ENCODE results near the gene ADAM19. TPM values are rescaled to one million over a fixed set of nuclear protein-coding genes. Genes with fewer than 3 reads are reported as not detected.

ADAM19 gene
- total RNA-seq, 1 donor from 2014 or later, result 11.5 TPM

DNA sequence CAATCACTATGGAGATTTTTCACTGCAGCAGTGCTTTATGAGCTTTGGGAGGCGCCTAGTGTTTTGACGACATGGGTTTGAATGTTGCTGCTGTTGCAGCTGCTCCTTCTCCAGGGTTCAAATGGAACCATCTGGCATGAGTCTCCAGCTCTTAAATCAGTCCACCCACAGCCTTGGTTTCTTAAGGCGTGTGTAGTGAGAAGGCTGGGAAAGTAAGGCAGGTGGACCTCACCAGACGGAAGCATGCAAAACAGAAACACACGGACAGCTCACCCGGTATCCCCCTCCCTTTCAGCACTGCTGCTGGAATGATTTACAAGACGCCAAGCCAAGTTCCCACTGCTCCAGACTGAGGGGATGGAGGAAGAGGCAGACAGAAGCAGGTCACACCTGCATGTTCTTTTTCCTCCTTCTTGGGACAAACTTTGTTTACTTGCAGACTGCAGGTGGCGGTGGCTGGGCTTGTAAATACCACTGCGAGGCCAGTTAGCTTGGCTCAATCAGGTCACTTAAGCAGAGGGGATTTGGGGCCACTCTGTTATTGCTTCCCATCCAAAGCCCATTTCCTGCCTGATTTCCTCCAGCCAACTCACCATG is 47.4 kb downstream of the ADAM19 start:
- peaks cover 10% of the 10 kb centered on the region for H3K4me1 ChIP-seq
- no peak overlapping the region for H3K9ac ChIP-seq
- H3K27me3 Mint-ChIP-seq (ENCODE audit: insufficient read depth, low read depth), result peaks cover 6% of the 10 kb centered on the region
- peak; percentile 64 for DNase-seq (ENCODE audit: low spot score)
- H3K27ac ChIP-seq, result no peak overlapping the region
- peaks cover 16% of the 10 kb centered on the region for H3K4me1 Mint-ChIP-seq
- H3K36me3 ChIP-seq, result no peaks in the 10 kb centered on the region
- TF ChIP-seq, protein P1, sequence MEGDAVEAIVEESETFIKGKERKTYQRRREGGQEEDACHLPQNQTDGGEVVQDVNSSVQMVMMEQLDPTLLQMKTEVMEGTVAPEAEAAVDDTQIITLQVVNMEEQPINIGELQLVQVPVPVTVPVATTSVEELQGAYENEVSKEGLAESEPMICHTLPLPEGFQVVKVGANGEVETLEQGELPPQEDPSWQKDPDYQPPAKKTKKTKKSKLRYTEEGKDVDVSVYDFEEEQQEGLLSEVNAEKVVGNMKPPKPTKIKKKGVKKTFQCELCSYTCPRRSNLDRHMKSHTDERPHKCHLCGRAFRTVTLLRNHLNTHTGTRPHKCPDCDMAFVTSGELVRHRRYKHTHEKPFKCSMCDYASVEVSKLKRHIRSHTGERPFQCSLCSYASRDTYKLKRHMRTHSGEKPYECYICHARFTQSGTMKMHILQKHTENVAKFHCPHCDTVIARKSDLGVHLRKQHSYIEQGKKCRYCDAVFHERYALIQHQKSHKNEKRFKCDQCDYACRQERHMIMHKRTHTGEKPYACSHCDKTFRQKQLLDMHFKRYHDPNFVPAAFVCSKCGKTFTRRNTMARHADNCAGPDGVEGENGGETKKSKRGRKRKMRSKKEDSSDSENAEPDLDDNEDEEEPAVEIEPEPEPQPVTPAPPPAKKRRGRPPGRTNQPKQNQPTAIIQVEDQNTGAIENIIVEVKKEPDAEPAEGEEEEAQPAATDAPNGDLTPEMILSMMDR (IDR thresholded peaks at IDR 0.05), result no peak
- TF ChIP-seq EZH2phosphoT487 (IDR thresholded peaks at IDR 0.05) (no peak), EZH2 (IDR thresholded peaks at IDR 0.05) (no peak)
- H3K36me3 Mint-ChIP-seq, result peaks cover 25% of the 10 kb centered on the region
- peak overlapping the region; percentile 66 for H3K27ac Mint-ChIP-seq
- no peaks in the 10 kb centered on the region for H3F3A ChIP-seq (ENCODE audit: low read depth)
- no peak overlapping the region for H2AFZ ChIP-seq (replicated peaks)
- H3K27me3 ChIP-seq, result no peaks in the 10 kb centered on the region
- H3K4me3 ChIP-seq, result no peak overlapping the region
- peaks cover 6% of the 10 kb centered on the region for H4K20me1 ChIP-seq (ENCODE audit: low read depth)
- no peak overlapping the region for H3K4me2 ChIP-seq
- no peaks in the 10 kb centered on the region for H3K9me3 ChIP-seq (ENCODE audit: low read depth)
- no peaks in the 10 kb centered on the region for H3K79me2 ChIP-seq (ENCODE audit: low read depth)
- H3K9me3 Mint-ChIP-seq, result no peaks in the 10 kb centered on the region
- H3K4me3 Mint-ChIP-seq, result no peak overlapping the region

DNA sequence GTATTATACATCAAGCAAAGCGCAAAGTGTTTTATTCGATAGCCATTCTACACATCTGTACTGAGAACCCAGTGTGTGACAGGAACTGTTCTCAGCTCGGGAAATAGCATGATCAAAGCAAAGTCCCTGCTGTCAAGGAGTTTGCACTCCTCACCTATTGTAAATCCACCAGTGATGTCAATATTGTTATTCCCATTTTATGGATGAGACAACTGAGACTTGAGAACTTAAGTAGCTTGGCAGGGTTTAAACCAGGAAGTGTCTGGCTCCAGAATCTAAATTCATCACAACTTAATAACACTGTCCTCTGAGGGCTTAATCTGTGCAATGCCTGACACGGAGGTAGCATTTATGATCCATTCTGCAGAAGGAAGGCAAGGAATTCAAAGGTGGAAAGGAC is 50.7 kb downstream of the ADAM19 start:
- no peak for DNase-seq (ENCODE audit: low spot score)
- H3K9me3 ChIP-seq (ENCODE audit: low read depth), result no peaks in the 10 kb centered on the region
- H3K4me3 ChIP-seq, result no peak overlapping the region
- Mint-ChIP-seq H3K27ac (peak overlapping the region; percentile 37), H3K4me1 (peaks cover 16% of the 10 kb centered on the region), H3K4me3 (no peak overlapping the region), H3K36me3 (peaks cover 15% of the 10 kb centered on the region), H3K9me3 (no peaks in the 10 kb centered on the region), H3K27me3 (ENCODE audit: insufficient read depth, low read depth) (peaks cover 6% of the 10 kb centered on the region)
- no peak overlapping the region for H3K4me2 ChIP-seq
- no peak overlapping the region for H2AFZ ChIP-seq (replicated peaks)
- no peaks in the 10 kb centered on the region for H3K79me2 ChIP-seq (ENCODE audit: low read depth)
- H3F3A ChIP-seq (ENCODE audit: low read depth), result no peaks in the 10 kb centered on the region
- H3K36me3 ChIP-seq, result no peaks in the 10 kb centered on the region
- TF ChIP-seq, protein P1 (IDR thresholded peaks at IDR 0.05), result no peak
- no peak for TF ChIP-seq EZH2phosphoT487 (IDR thresholded peaks at IDR 0.05)
- TF ChIP-seq EZH2 (IDR thresholded peaks at IDR 0.05), result no peak
- no peak overlapping the region for H3K9ac ChIP-seq
- peaks cover 10% of the 10 kb centered on the region for H3K4me1 ChIP-seq
- H3K27ac ChIP-seq, result no peak overlapping the region
- no peaks in the 10 kb centered on the region for H3K27me3 ChIP-seq
- H4K20me1 ChIP-seq (ENCODE audit: low read depth), result peaks cover 6% of the 10 kb centered on the region

DNA sequence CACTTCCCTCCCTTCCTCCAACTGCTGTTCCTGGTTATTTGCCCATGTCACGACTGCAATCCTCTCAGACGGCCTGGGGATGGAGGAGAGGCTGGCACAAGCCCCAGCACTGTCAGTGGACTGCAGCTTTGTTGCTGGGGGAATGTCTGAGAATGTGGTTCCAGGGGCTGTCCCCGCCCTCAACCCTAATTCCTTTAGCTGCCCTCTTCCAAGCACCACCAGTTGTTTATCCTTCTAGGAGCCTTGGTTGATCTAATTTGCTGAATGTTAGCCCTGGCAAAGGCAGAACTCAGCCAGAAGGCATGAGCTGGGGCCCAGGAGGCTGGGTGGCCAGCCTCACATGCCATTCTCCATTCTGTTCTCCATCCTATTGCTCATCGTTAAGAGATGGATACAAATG is 51.6 kb downstream of the ADAM19 start:
- Mint-ChIP-seq H3K9me3 (no peaks in the 10 kb centered on the region), H3K27ac (peak overlapping the region; percentile 46), H3K27me3 (ENCODE audit: insufficient read depth, low read depth) (peaks cover 6% of the 10 kb centered on the region), H3K36me3 (peaks cover 13% of the 10 kb centered on the region), H3K4me3 (no peak overlapping the region), H3K4me1 (peaks cover 16% of the 10 kb centered on the region)
- peak; percentile 20 for DNase-seq (ENCODE audit: low spot score)
- H3K9ac ChIP-seq, result no peak overlapping the region
- peaks cover 10% of the 10 kb centered on the region for H3K4me1 ChIP-seq
- H3K4me3 ChIP-seq, result no peak overlapping the region
- no peaks in the 10 kb centered on the region for H3K27me3 ChIP-seq
- no peaks in the 10 kb centered on the region for H3K36me3 ChIP-seq
- no peak overlapping the region for H2AFZ ChIP-seq (replicated peaks)
- no peak overlapping the region for H3K27ac ChIP-seq
- no peak for TF ChIP-seq EZH2phosphoT487 (IDR thresholded peaks at IDR 0.05)
- no peak for TF ChIP-seq EZH2 (IDR thresholded peaks at IDR 0.05)
- TF ChIP-seq, protein P1 (IDR thresholded peaks at IDR 0.05), result no peak
- H3K79me2 ChIP-seq (ENCODE audit: low read depth), result no peaks in the 10 kb centered on the region
- H3K9me3 ChIP-seq (ENCODE audit: low read depth), result no peaks in the 10 kb centered on the region
- no peaks in the 10 kb centered on the region for H3F3A ChIP-seq (ENCODE audit: low read depth)
- H4K20me1 ChIP-seq (ENCODE audit: low read depth), result peaks cover 6% of the 10 kb centered on the region
- no peak overlapping the region for H3K4me2 ChIP-seq
